ENCODE data around the gene GPATCH8. TPM values are rescaled to one million over a fixed set of nuclear protein-coding genes. Genes with fewer than 3 reads are reported as not detected.
A peak's percentile ranks its signal among the peaks of the same experiment; 100 is the strongest.

GPATCH8 gene
- total and polyA plus RNA-seq, 7 experiments from 2014 or later = 40.2 to 88.5 (median 67.6) TPM

GRCh38 chr17:44489581-44489980, 13.6 kb downstream of the GPATCH8 start:
- Mint-ChIP-seq H3K27me3 (no peaks in the 10 kb centered on the region), H3K4me1 (peaks cover 9 to 71% (median 54%) of the 10 kb centered on the region in 7 donors), H3K36me3 (peaks cover 0 to 34% (median 25%) of the 10 kb centered on the region in 5 donors), H3K9me3 (no peaks in the 10 kb centered on the region), H3K4me3 (no peak overlapping the region), H3K27ac (no peak overlapping the region)
- Histone ChIP-seq H3K36me3 (ENCODE audit: control insufficient read depth in 2 of 3, insufficient read depth in 3 of 3, low read length in 3 of 3) (peaks cover 0 to 4% (median 0%) of the 10 kb centered on the region in 3 experiments), H3K9me3 (ENCODE audit: control insufficient read depth in 2 of 3, low read length in 3 of 3) (no peaks in the 10 kb centered on the region), H3K27me3 (ENCODE audit: control insufficient read depth in 2 of 2, insufficient read depth in 2 of 2, low read length in 2 of 2) (no peaks in the 10 kb centered on the region), H3K4me1 (ENCODE audit: control insufficient read depth in 2 of 2, insufficient read depth in 2 of 2, low read length in 2 of 2) (peaks cover 4 to 12% of the 10 kb centered on the region in 2 donors), H3K27ac (ENCODE audit: low read depth, low read length) (no peak overlapping the region), H3K4me3 (ENCODE audit: low read length) (no peak overlapping the region)
- intact Hi-C loops (cut with micrococcal nuclease) = no loop called here
- no peak for ATAC-seq
- no peak for DNase-seq
- ChIA-PET CTCF (interaction anchor here (0.6 kb wide), 1 partner anchor 14 kb away, joined by 3 read pairs; no protein-coding TSS in a partner anchor), POLR2A (interaction anchor here (1.2 kb wide), 1 partner anchor 14 kb away, joined by 7 read pairs; the partner anchor contains the start of gene GPATCH8)

GRCh38 chr17:44487170-44487569, 16.0 kb downstream of the GPATCH8 start:
- ChIA-PET CTCF (interaction anchor here (0.6 kb wide), 1 partner anchor 479 kb away, joined by 5 read pairs; no protein-coding TSS in a partner anchor), POLR2A (no interaction called here)
- Mint-ChIP-seq H3K36me3 (peaks cover 0 to 29% (median 16%) of the 10 kb centered on the region in 5 donors), H3K4me3 (no peak overlapping the region), H3K27ac (peak overlapping the region in 1 of 9 donors; percentile 26), H3K27me3 (no peaks in the 10 kb centered on the region), H3K4me1 (peaks cover 0 to 52% (median 32%) of the 10 kb centered on the region in 7 donors), H3K9me3 (no peaks in the 10 kb centered on the region)
- Histone ChIP-seq H3K9me3 (ENCODE audit: control insufficient read depth in 2 of 3, low read length in 3 of 3) (no peaks in the 10 kb centered on the region), H3K4me1 (ENCODE audit: control insufficient read depth in 2 of 2, insufficient read depth in 2 of 2, low read length in 2 of 2) (no peaks in the 10 kb centered on the region), H3K27me3 (ENCODE audit: control insufficient read depth in 2 of 2, insufficient read depth in 2 of 2, low read length in 2 of 2) (no peaks in the 10 kb centered on the region), H3K4me3 (ENCODE audit: low read length) (no peak overlapping the region), H3K36me3 (ENCODE audit: control insufficient read depth in 2 of 3, insufficient read depth in 3 of 3, low read length in 3 of 3) (peaks cover 0 to 4% (median 0%) of the 10 kb centered on the region in 3 experiments), H3K27ac (ENCODE audit: low read depth, low read length) (no peak overlapping the region)
- intact Hi-C loops (cut with micrococcal nuclease) = no loop called here
- DNase-seq (no peak), ATAC-seq (no peak)

- no peak overlapping the region for H3K27ac Mint-ChIP-seq
- peaks cover 5 to 36% (median 32%) of the 10 kb centered on the region in 7 donors for H3K4me1 Mint-ChIP-seq
Measured at GRCh38 chr17:44473367-44473766, 29.8 kb downstream of the GPATCH8 start.

GRCh38 chr17:44469676-44470075, 33.5 kb downstream of the GPATCH8 start:
- Histone ChIP-seq H3K9me3 (ENCODE audit: control insufficient read depth in 2 of 3, low read length in 3 of 3) (no peaks in the 10 kb centered on the region), H3K27me3 (ENCODE audit: control insufficient read depth in 2 of 2, insufficient read depth in 2 of 2, low read length in 2 of 2) (no peaks in the 10 kb centered on the region), H3K4me3 (ENCODE audit: low read length) (no peak overlapping the region), H3K4me1 (ENCODE audit: control insufficient read depth in 2 of 2, insufficient read depth in 2 of 2, low read length in 2 of 2) (no peaks in the 10 kb centered on the region), H3K27ac (ENCODE audit: low read depth, low read length) (no peak overlapping the region), H3K36me3 (ENCODE audit: control insufficient read depth in 2 of 3, insufficient read depth in 3 of 3, low read length in 3 of 3) (peaks cover 0 to 13% (median 0%) of the 10 kb centered on the region in 3 experiments)
- Mint-ChIP-seq H3K4me3 (no peak overlapping the region), H3K27me3 (no peaks in the 10 kb centered on the region), H3K36me3 (peaks cover 0 to 24% (median 10%) of the 10 kb centered on the region in 5 donors), H3K4me1 (peaks cover 18 to 62% (median 50%) of the 10 kb centered on the region in 7 donors), H3K9me3 (no peaks in the 10 kb centered on the region), H3K27ac (no peak overlapping the region)
- ATAC-seq = no peak
- intact Hi-C loops (cut with micrococcal nuclease) = no loop called here
- DNase-seq = no peak
- POLR2A ChIA-PET = interaction anchor here (1.3 kb wide), 1 partner anchor 34 kb away, joined by 3 read pairs; the partner anchor contains the start of gene GPATCH8
- CTCF ChIA-PET = no interaction called here

More at GRCh38 chr17:44473367-44473766, 29.8 kb downstream of the GPATCH8 start:
- Mint-ChIP-seq H3K27me3 (no peaks in the 10 kb centered on the region), H3K4me3 (no peak overlapping the region), H3K36me3 (peaks cover 0 to 17% (median 6%) of the 10 kb centered on the region in 5 donors), H3K9me3 (no peaks in the 10 kb centered on the region)
- Histone ChIP-seq H3K9me3 (ENCODE audit: control insufficient read depth in 2 of 3, low read length in 3 of 3) (no peaks in the 10 kb centered on the region), H3K36me3 (ENCODE audit: control insufficient read depth in 2 of 3, insufficient read depth in 3 of 3, low read length in 3 of 3) (peaks cover 0 to 13% (median 0%) of the 10 kb centered on the region in 3 experiments), H3K27ac (ENCODE audit: low read depth, low read length) (no peak overlapping the region), H3K4me3 (ENCODE audit: low read length) (no peak overlapping the region), H3K27me3 (ENCODE audit: control insufficient read depth in 2 of 2, insufficient read depth in 2 of 2, low read length in 2 of 2) (no peaks in the 10 kb centered on the region), H3K4me1 (ENCODE audit: control insufficient read depth in 2 of 2, insufficient read depth in 2 of 2, low read length in 2 of 2) (no peaks in the 10 kb centered on the region)
- ATAC-seq (no peak), DNase-seq (no peak)
- ChIA-PET POLR2A (interaction anchor here (0.7 kb wide), 1 partner anchor 22 kb away, joined by 5 read pairs; no protein-coding TSS in a partner anchor), CTCF (no interaction called here)
- intact Hi-C loops (cut with micrococcal nuclease) = no loop called here

- Histone ChIP-seq H3K4me1 (ENCODE audit: control insufficient read depth in 2 of 2, insufficient read depth in 2 of 2, low read length in 2 of 2) (no peaks in the 10 kb centered on the region), H3K9me3 (ENCODE audit: control insufficient read depth in 2 of 3, low read length in 3 of 3) (no peaks in the 10 kb centered on the region), H3K4me3 (ENCODE audit: low read length) (no peak overlapping the region), H3K27me3 (ENCODE audit: control insufficient read depth in 2 of 2, insufficient read depth in 2 of 2, low read length in 2 of 2) (no peaks in the 10 kb centered on the region), H3K27ac (ENCODE audit: low read depth, low read length) (no peak overlapping the region), H3K36me3 (ENCODE audit: control insufficient read depth in 2 of 3, insufficient read depth in 3 of 3, low read length in 3 of 3) (peaks cover 0 to 10% (median 0%) of the 10 kb centered on the region in 3 experiments)
- Mint-ChIP-seq H3K4me3 (peak overlapping the region in 3 of 10 donors; percentile 2 to 46 (median 6)), H3K27ac (peak overlapping the region in 3 of 9 donors; percentile 11 to 47 (median 18)), H3K4me1 (peaks cover 25 to 62% (median 56%) of the 10 kb centered on the region in 7 donors), H3K9me3 (no peaks in the 10 kb centered on the region), H3K27me3 (no peaks in the 10 kb centered on the region), H3K36me3 (peaks cover 0 to 27% (median 7%) of the 10 kb centered on the region in 5 donors)
- no peak for DNase-seq
- intact Hi-C loops (cut with micrococcal nuclease) = no loop called here
- ATAC-seq = no peak
- CTCF ChIA-PET = no interaction called here
- POLR2A ChIA-PET = no interaction called here
Measured at GRCh38 chr17:44467108-44467507, 36.1 kb downstream of the GPATCH8 start.

- no peak overlapping the region for H3K27ac ChIP-seq (ENCODE audit: low read depth, low read length)
- peaks cover 0 to 30% (median 9%) of the 10 kb centered on the region in 5 donors for H3K36me3 Mint-ChIP-seq
- no peak for ATAC-seq
- peaks cover 0 to 9% (median 0%) of the 10 kb centered on the region in 3 experiments for H3K36me3 ChIP-seq (ENCODE audit: control insufficient read depth in 2 of 3, insufficient read depth in 3 of 3, low read length in 3 of 3)
- peaks cover 25 to 63% (median 56%) of the 10 kb centered on the region in 7 donors for H3K4me1 Mint-ChIP-seq
- no peak overlapping the region for H3K4me3 ChIP-seq (ENCODE audit: low read length)
- peak overlapping the region in 3 of 9 donors; percentile 18 to 32 (median 27) for H3K27ac Mint-ChIP-seq
- no peaks in the 10 kb centered on the region for H3K27me3 ChIP-seq (ENCODE audit: control insufficient read depth in 2 of 2, insufficient read depth in 2 of 2, low read length in 2 of 2)
- no peaks in the 10 kb centered on the region for H3K9me3 ChIP-seq (ENCODE audit: control insufficient read depth in 2 of 3, low read length in 3 of 3)
- no peak for DNase-seq
- ChIA-PET POLR2A (no interaction called here), CTCF (no interaction called here)
- no peak overlapping the region for H3K4me3 Mint-ChIP-seq
- no peaks in the 10 kb centered on the region for H3K27me3 Mint-ChIP-seq
- intact Hi-C loops (cut with micrococcal nuclease) = no loop called here
- no peaks in the 10 kb centered on the region for H3K9me3 Mint-ChIP-seq
- no peaks in the 10 kb centered on the region for H3K4me1 ChIP-seq (ENCODE audit: control insufficient read depth in 2 of 2, insufficient read depth in 2 of 2, low read length in 2 of 2)
Measured at GRCh38 chr17:44466339-44466738, 36.9 kb downstream of the GPATCH8 start.

- H3K4me1 ChIP-seq (ENCODE audit: control insufficient read depth in 2 of 2, insufficient read depth in 2 of 2, low read length in 2 of 2) = no peaks in the 10 kb centered on the region
- Mint-ChIP-seq H3K27me3 (no peaks in the 10 kb centered on the region), H3K9me3 (no peaks in the 10 kb centered on the region), H3K4me1 (peaks cover 25 to 60% (median 54%) of the 10 kb centered on the region in 7 donors), H3K27ac (peak overlapping the region in 1 of 9 donors; percentile 65), H3K4me3 (peak overlapping the region in 1 of 10 donors; percentile 29), H3K36me3 (peaks cover 0 to 27% (median 9%) of the 10 kb centered on the region in 5 donors)
- H3K27me3 ChIP-seq (ENCODE audit: control insufficient read depth in 2 of 2, insufficient read depth in 2 of 2, low read length in 2 of 2) = no peaks in the 10 kb centered on the region
- H3K36me3 ChIP-seq (ENCODE audit: control insufficient read depth in 2 of 3, insufficient read depth in 3 of 3, low read length in 3 of 3) = peaks cover 0 to 7% (median 0%) of the 10 kb centered on the region in 3 experiments
- ChIA-PET CTCF (no interaction called here), POLR2A (no interaction called here)
- H3K9me3 ChIP-seq (ENCODE audit: control insufficient read depth in 2 of 3, low read length in 3 of 3) = no peaks in the 10 kb centered on the region
- intact Hi-C loops (cut with micrococcal nuclease) = no loop called here
- ATAC-seq = no peak
- no peak overlapping the region for H3K27ac ChIP-seq (ENCODE audit: low read depth, low read length)
- no peak for DNase-seq
- no peak overlapping the region for H3K4me3 ChIP-seq (ENCODE audit: low read length)
Measured at GRCh38 chr17:44465897-44466296, 37.3 kb downstream of the GPATCH8 start.
